GM12865 (cell line): ENCODE results near the gene HDDC3.
A peak's percentile ranks its signal among the peaks of the same experiment; 100 is the strongest.

Experiments
- DNase-seq: peaks from one replicate; pipeline ENCODE4 v3.0.0; 2010; ENCODE audit warnings: low read depth
- H3K4me3 ChIP-seq: 2 replicates; pipeline ENCODE4 v1.5.1; 2011; ENCODE audit warnings: mild to moderate bottlenecking, low read depth, low read length, control low read depth
- TF ChIP-seq, protein P1 (sequence below): IDR thresholded peaks from 2 replicates; pipeline ENCODE4 v1.5.1; 2011; ENCODE audit warnings: low read length, control low read depth, low read depth, inconsistent platforms; ENCODE audit not compliant: insufficient read depth; ENCODE audit errors: missing control alignments

The HDDC3 gene

DNA sequence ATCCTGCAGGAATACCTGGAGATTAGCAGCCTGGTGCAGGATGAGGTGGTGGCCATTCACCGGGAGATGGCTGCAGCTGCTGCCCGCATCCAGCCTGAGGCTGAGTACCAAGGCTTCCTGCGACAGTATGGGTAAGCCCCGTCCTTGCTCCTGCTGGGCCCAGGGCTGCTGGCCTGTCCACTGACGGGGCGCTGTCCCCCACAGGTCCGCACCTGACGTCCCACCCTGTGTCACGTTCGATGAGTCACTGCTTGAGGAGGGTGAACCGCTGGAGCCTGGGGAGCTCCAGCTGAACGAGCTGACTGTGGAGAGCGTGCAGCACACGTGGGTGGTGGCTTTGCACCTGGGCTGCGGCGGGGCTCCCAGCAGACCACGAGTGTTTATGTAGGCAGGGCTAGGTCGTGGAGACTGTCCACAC lies 43.0 kb downstream of the HDDC3 start:
- no peak overlapping the region for H3K4me3 ChIP-seq
- TF ChIP-seq, protein P1, sequence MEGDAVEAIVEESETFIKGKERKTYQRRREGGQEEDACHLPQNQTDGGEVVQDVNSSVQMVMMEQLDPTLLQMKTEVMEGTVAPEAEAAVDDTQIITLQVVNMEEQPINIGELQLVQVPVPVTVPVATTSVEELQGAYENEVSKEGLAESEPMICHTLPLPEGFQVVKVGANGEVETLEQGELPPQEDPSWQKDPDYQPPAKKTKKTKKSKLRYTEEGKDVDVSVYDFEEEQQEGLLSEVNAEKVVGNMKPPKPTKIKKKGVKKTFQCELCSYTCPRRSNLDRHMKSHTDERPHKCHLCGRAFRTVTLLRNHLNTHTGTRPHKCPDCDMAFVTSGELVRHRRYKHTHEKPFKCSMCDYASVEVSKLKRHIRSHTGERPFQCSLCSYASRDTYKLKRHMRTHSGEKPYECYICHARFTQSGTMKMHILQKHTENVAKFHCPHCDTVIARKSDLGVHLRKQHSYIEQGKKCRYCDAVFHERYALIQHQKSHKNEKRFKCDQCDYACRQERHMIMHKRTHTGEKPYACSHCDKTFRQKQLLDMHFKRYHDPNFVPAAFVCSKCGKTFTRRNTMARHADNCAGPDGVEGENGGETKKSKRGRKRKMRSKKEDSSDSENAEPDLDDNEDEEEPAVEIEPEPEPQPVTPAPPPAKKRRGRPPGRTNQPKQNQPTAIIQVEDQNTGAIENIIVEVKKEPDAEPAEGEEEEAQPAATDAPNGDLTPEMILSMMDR: no peak
- no peak for DNase-seq

DNA sequence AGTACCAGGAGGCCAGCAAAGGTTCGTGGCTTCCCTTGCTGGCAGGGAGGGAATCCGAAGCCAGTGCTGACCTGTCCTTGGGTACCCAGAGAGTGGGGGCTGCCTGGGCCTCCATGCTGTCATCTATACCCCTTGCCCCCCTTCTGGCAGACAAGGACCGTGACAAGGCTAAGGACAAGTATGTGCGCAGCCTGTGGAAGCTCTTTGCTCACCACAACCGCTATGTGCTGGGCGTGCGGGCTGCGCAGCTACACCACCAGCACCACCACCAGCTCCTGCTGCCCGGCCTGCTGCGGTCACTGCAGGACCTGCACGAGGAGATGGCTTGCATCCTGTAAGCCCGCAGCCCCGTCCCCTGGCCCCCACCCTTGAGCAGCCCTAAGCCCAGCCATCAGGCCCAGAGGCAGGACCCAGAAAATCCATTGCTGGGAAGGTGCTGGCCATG lies 45.3 kb downstream of the HDDC3 start:
- TF ChIP-seq, protein P1: no peak
- DNase-seq: no peak
- H3K4me3 ChIP-seq: no peak overlapping the region

DNA sequence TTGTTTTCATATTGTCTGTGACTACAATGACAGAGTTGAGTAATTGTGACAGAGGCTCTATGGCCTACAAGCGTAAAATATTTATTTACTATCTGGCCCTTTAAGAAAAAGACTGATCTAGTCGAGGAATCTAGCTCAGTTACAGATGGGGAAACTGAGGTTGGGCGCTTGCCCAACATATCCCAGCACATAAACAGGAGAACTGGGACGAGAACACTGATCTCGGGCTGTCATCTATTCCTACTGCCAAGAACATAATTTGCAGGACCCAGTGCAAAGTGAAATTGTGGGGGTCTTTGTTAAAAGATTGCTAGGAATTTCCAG lies 46.1 kb downstream of the HDDC3 start:
- DNase-seq: no peak
- no peak overlapping the region for H3K4me3 ChIP-seq
- TF ChIP-seq, protein P1: no peak

DNA sequence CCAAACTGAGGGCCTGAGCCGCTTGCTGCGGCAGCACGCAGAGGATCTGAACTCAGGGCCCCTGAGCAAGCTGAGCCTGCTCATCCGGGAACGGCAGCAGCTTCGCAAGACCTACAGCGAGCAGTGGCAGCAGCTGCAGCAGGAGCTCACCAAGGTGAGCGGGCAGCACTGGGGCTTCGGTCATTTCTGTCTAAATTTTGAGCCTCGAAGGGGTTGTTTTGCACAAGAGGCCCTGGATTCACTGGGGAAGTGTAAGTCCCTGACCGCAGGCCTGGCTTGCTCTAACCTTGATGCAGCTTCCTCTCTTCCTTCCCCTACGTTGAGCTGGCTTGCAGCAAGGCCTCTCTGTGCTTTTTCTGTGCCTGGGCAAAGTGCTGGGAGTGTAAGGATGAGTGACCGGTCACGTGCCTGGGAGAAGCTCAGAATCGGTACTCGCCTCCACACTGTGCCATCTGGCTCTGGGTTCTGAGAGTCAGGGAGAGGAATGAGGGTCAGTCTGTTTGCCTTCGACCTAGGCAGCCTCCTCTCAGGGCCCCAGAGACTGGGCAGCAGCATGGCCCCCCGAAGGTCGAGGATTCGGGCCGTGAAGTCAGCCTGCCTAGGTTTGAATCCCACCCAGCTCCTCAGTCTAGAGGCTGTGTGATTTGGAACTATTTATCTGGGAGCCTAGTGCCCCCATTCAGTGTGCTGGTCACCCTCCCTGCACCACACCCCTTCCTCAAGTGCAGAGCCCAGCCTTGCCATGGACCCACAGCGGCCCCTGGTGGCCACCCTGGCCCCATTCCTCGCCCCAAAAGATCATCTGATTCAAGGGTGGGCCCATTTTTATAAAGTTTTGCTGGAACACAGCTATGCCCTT lies 46.7 kb downstream of the HDDC3 start:
- DNase-seq: peak; percentile 77
- no peak overlapping the region for H3K4me3 ChIP-seq
- TF ChIP-seq, protein P1: peak; percentile 98

DNA sequence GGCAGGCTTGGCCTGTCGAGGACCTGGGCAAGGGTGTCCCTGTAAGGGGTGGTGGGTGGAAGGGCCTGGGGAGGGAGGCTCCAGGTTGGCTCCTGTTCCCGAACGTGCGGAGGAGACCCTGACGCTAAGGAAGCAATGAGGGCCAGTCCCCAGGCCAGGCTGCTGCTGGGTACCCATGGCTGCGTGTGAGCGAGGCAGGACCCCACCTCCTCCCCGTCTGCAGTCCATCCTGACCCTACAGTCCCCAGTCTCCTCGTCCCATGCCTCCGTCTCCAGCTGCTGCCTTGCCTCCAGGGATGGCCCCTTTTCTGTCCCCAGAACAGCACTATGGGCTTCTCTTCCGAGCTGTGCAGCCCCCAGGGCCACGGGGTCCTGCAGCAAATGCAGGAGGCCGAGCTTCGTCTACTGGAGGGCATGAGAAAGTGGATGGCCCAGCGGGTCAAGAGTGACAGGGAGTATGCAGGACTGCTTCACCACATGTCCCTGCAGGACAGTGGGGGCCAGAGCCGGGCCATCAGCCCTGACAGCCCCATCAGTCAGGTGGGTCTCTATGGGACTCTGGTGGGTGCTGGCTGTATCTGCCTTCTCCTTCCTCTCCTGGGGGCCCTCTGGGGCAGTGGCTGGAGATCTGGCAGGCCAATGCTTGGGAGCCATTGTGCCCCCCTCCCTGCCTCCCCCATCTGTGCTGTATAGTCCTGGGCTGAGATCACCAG lies 47.5 kb downstream of the HDDC3 start:
- H3K4me3 ChIP-seq: no peak overlapping the region; the same call in 1 of the 2 replicates
- TF ChIP-seq, protein P1: no peak

DNA sequence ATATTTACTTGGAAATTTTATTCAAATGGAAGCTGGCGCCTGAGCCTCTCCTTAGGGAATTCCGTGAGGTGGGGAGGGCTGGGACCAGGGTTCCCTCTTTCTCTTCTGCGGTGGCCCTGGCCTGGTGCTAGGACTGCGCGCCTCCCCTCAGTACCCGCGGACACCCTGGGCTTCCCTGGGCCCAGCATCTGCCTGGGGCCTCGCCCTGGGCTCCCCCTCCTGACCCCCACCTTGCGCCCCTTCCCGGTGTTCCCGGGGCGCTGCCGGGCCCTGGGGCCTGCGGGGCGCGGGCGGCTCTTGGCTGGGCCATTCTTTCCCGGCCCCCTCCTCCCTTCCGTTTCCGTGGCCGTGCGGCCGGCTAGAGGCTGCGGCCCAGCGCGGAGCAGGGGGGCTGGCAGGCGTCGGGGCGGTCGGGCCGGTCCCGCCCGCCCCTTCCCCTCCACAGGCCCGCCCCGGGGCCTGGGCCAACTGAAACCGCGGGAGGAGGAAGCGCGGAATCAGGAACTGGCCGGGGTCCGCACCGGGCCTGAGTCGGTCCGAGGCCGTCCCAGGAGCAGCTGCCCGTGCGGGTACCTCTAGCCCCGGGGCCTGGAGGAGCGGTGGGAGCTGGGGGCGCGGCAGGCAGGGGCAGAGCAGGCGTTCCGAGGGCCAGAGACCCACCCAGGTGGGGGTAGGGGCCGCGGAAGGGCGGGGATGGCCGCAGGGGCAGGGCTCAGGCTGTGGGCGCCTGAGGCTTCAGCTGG lies 48.2 kb downstream of the HDDC3 start, which contains the start of gene FES:
Gene FES, plus strand, starts transcription at position 529 of the 743 bp plus-strand sequence. CDS start 542 bp downstream, outside the sequence.
- TF ChIP-seq, protein P1: no peak
- DNase-seq: no peak
- H3K4me3 ChIP-seq: peak within 1 kb of the TSS; percentile 5; the same call in 1 of the 2 replicates

More for the DNA sequence above, 47.5 kb downstream of the HDDC3 start:
- DNase-seq: no peak
